Natural killer cell (primary cell): ENCODE measurements around the gene CPPED1. TPM values are rescaled to one million over a fixed set of nuclear protein-coding genes. Genes with fewer than 3 reads are reported as not detected.

Source experiments
- ATAC-seq, 3 donors: fragments of 150-1000 bp in 2 of 3; fragments of 200-7000 bp in 1 of 3; cut with Tn5 transposase; 1 replicate in 1 of 3; 2 replicates in 2 of 3; pipeline ENCODE4 v1.10.0; 2021; ENCODE audit warnings: mild to moderate bottlenecking in 2 of 3, moderate library complexity in 2 of 3
- DNase-seq, 2 donors: peaks; one replicate each; pipeline versions ENCODE4 v3.0.0 to v3.0.0-alpha.2; 2013 to 2021; ENCODE audit warnings: mixed read lengths in 1 of 2
- H3K27ac ChIP-seq: one replicate; pipeline ENCODE4 v1.5.1; 2013; ENCODE audit warnings: mild to moderate bottlenecking, low read length
- H3K27me3 ChIP-seq: one replicate; pipeline ENCODE4 v1.6.1; 2013; ENCODE audit warnings: low read length; ENCODE audit not compliant: control insufficient read depth, insufficient read depth
- H3K36me3 ChIP-seq: one replicate; pipeline ENCODE4 v1.6.1; 2013; ENCODE audit warnings: low read length; ENCODE audit not compliant: control insufficient read depth, insufficient read depth
- H3K4me1 ChIP-seq: one replicate; pipeline ENCODE4 v1.6.1; 2013; ENCODE audit warnings: low read length; ENCODE audit not compliant: control insufficient read depth, insufficient read depth
- H3K4me3 ChIP-seq: one replicate; pipeline ENCODE4 v1.5.1; 2013; ENCODE audit warnings: low read length
- H3K9me3 ChIP-seq: one replicate; pipeline ENCODE4 v1.6.1; 2013; ENCODE audit warnings: low read length; ENCODE audit not compliant: control insufficient read depth, insufficient read depth
- H3K27ac Mint-ChIP-seq, 2 donors: one replicate each; pipeline ENCODE4 v1.8.0; 2022; ENCODE audit warnings: mild to moderate bottlenecking in 2 of 2, mixed read lengths in 2 of 2, moderate library complexity in 1 of 2
- H3K27me3 Mint-ChIP-seq, 2 donors: one replicate each; pipeline ENCODE4 v1.8.0; 2022; ENCODE audit warnings: low read depth in 2 of 2, mixed read lengths in 2 of 2
- H3K36me3 Mint-ChIP-seq: one replicate; pipeline ENCODE4 v1.8.0; 2022; ENCODE audit warnings: mixed read lengths
- H3K4me1 Mint-ChIP-seq, 2 donors: one replicate each; pipeline ENCODE4 v1.8.0; 2022; ENCODE audit warnings: mixed read lengths in 2 of 2
- H3K4me3 Mint-ChIP-seq: one replicate; pipeline ENCODE4 v1.8.0; 2022; ENCODE audit warnings: mild to moderate bottlenecking, moderate library complexity, mixed read lengths
- H3K9me3 Mint-ChIP-seq, 2 donors: one replicate each; pipeline ENCODE4 v1.8.0; 2022; ENCODE audit warnings: mixed read lengths in 2 of 2
- CTCF ChIP-seq: fragments of 200-600 bp; IDR thresholded peaks from one replicate; pipeline ENCODE4 v1.8.0; 2022; ENCODE audit warnings: antibody characterized with exemption
- WGBS: methylation state at CpG from one replicate; pipeline ENCODE4 v1.1.7; 2013; ENCODE audit warnings: missing lambda C conversion rate; ENCODE audit not compliant: insufficient coverage; 5-methylcytosine and 5-hydroxymethylcytosine counted together
- intact Hi-C: fragments of 100-400 bp; cut with micrococcal nuclease; formaldehyde crosslinking; loops from one replicate; pipeline ENCODE4 v1.14.2; 2022
- total RNA-seq, 4 donors: library from RNA; stranded (reverse); fragments of 120-200 nt in 1 of 4; gene quantifications; one replicate each; pipeline versions ENCODE4 v1.2.3 to v1.2.4, GENCODE V29; 2013 to 2022

CPPED1 gene
- total RNA-seq, 3 donors from 2014 or later (not counting 1 experiment from before 2014, with no cell fraction given): 10.3 to 18.3 (median 16.4) TPM

- no peak overlapping the region for H3K4me3 ChIP-seq
- no peaks in the 10 kb centered on the region for H3K4me1 ChIP-seq
- no peaks in the 10 kb centered on the region for H3K27me3 ChIP-seq
- Mint-ChIP-seq H3K27me3 (no peaks in the 10 kb centered on the region), H3K27ac (no peak overlapping the region), H3K9me3 (no peaks in the 10 kb centered on the region), H3K4me1 (peaks cover 0 to 4% of the 10 kb centered on the region in 2 donors), H3K36me3 (no peaks in the 10 kb centered on the region), H3K4me3 (no peak overlapping the region)
- no peak for TF ChIP-seq CTCF
- intact Hi-C loops: no loop called here
- no peak for DNase-seq
- WGBS: 91% methylated on average over 5 of the region's 5 CpGs
- no peak for ATAC-seq
- no peaks in the 10 kb centered on the region for H3K36me3 ChIP-seq
- no peak overlapping the region for H3K27ac ChIP-seq
- H3K9me3 ChIP-seq: no peaks in the 10 kb centered on the region
Observed at GRCh38 chr16:12695454-12695853, 108.2 kb downstream of the CPPED1 start.

GRCh38 chr16:12690024-12690423 is 113.7 kb downstream of the CPPED1 start:
- Histone ChIP-seq H3K9me3 (no peaks in the 10 kb centered on the region), H3K4me3 (no peak overlapping the region), H3K27ac (no peak overlapping the region), H3K4me1 (no peaks in the 10 kb centered on the region), H3K27me3 (no peaks in the 10 kb centered on the region), H3K36me3 (no peaks in the 10 kb centered on the region)
- intact Hi-C loops: no loop called here
- Mint-ChIP-seq H3K27me3 (no peaks in the 10 kb centered on the region), H3K9me3 (no peaks in the 10 kb centered on the region), H3K27ac (no peak overlapping the region), H3K4me3 (no peak overlapping the region), H3K36me3 (no peaks in the 10 kb centered on the region), H3K4me1 (no peaks in the 10 kb centered on the region)
- WGBS: 88% methylated on average over 5 of the region's 5 CpGs
- no peak for TF ChIP-seq CTCF
- no peak for ATAC-seq
- no peak for DNase-seq

GRCh38 chr16:12688951-12689850 is 114.5 kb downstream of the CPPED1 start:
- TF ChIP-seq CTCF: no peak
- H3K4me3 ChIP-seq: no peak overlapping the region
- no peaks in the 10 kb centered on the region for H3K9me3 ChIP-seq
- H3K36me3 ChIP-seq: no peaks in the 10 kb centered on the region
- intact Hi-C loops: no loop called here
- ATAC-seq (no peak), DNase-seq (peak in 1 of 2 donors; percentile 14)
- no peak overlapping the region for H3K27ac ChIP-seq
- no peaks in the 10 kb centered on the region for H3K27me3 ChIP-seq
- Mint-ChIP-seq H3K4me1 (no peaks in the 10 kb centered on the region), H3K9me3 (no peaks in the 10 kb centered on the region), H3K27ac (no peak overlapping the region), H3K4me3 (no peak overlapping the region), H3K27me3 (no peaks in the 10 kb centered on the region), H3K36me3 (no peaks in the 10 kb centered on the region)
- WGBS: 36% methylated on average over 6 of the region's 6 CpGs
- H3K4me1 ChIP-seq: no peaks in the 10 kb centered on the region
